C4-2B (cell line): Measurements from ENCODE around the gene VMAC.

Experiments
- CTCF ChIP-seq: fragments of 450-650 bp; conservative IDR thresholded peaks from 2 replicates; pipeline ENCODE4 v1.5.1; 2017; ENCODE audit warnings: mild to moderate bottlenecking
- ZFX ChIP-seq: fragments of 450-650 bp; IDR thresholded peaks from 2 replicates; pipeline ENCODE4 v1.6.1; 2017

- TF ChIP-seq CTCF (no peak), ZFX (no peak)
Measured at GRCh38 chr19:5864725-5865486, 39.8 kb upstream of the VMAC start.
